ENCODE measurements around the gene FTSJ3.
"Not testable (repeated sequence)": the region's sequence is repeated elsewhere in the genome, so short reads cannot be mapped to it uniquely, and the experiment has no call there.

Gene FTSJ3, protein sequence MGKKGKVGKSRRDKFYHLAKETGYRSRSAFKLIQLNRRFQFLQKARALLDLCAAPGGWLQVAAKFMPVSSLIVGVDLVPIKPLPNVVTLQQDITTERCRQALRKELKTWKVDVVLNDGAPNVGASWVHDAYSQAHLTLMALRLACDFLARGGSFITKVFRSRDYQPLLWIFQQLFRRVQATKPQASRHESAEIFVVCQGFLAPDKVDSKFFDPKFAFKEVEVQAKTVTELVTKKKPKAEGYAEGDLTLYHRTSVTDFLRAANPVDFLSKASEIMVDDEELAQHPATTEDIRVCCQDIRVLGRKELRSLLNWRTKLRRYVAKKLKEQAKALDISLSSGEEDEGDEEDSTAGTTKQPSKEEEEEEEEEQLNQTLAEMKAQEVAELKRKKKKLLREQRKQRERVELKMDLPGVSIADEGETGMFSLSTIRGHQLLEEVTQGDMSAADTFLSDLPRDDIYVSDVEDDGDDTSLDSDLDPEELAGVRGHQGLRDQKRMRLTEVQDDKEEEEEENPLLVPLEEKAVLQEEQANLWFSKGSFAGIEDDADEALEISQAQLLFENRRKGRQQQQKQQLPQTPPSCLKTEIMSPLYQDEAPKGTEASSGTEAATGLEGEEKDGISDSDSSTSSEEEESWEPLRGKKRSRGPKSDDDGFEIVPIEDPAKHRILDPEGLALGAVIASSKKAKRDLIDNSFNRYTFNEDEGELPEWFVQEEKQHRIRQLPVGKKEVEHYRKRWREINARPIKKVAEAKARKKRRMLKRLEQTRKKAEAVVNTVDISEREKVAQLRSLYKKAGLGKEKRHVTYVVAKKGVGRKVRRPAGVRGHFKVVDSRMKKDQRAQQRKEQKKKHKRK

DNA sequence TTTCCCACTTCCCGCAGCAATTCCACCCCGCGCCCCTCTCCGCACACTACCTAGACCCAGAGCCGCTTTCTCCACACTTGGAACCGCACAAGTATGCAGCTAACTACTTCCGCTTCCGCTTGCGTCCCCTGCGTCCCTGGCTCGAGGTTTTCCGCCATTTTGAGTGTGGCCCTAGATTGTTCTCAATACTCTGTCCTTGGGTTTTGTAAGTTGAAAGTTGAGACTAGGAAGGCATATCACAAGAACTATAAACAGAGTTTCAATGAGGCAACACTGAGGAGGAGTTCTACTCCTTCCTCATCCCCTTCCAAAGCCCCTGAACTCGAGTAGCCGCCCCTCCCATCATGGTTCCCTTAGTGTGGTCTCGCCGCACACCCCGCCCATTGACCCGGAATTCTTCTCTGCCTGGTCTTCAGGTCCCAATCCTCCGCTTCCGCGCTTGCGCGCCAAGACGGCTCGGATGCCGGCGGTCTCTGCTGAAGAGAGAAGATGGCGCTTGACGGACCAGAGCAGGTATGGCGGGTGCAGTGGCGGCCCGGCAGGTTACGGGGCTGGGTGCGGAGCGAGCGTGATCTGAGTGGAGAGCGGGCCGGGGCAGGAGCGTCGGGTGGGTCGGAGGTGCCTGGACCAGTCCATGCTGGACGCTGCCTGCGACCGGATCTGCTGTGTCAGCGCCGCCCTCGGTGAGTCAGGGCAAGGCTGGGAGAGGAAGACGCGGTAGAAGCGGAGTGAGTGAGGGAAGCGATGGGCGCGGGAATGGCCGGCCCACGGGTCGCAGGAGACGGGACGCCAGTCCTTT, at the start of gene FTSJ3, which contains the start of gene PSMC5:
Gene FTSJ3 (minus strand): TSS at position 662 of the 799 bp plus-strand sequence. CDS start 761 bp downstream, outside the sequence.
Gene PSMC5 (plus strand): TSS at position 430 of the 799 bp plus-strand sequence. CDS start 60 bp downstream, at position 490.
- FAIRE-seq = peak; percentile 88

GRCh38 chr17:63874693-63875092, 47.2 kb upstream of the FTSJ3 start:
- FAIRE-seq = not testable (repeated sequence)

GRCh38 chr17:63874061-63874626, 46.7 kb upstream of the FTSJ3 start:
- FAIRE-seq = not testable (repeated sequence)

GRCh38 chr17:63873577-63873976, 46.1 kb upstream of the FTSJ3 start, which contains the start of gene CSH2:
TSS of gene CSH2 (minus strand) at chr17:63873677. CDS start at chr17:63873614, 63 bp downstream.
- not testable (repeated sequence) for FAIRE-seq

GRCh38 chr17:63871646-63872365, 44.3 kb upstream of the FTSJ3 start:
- FAIRE-seq = not testable (repeated sequence)

DNA sequence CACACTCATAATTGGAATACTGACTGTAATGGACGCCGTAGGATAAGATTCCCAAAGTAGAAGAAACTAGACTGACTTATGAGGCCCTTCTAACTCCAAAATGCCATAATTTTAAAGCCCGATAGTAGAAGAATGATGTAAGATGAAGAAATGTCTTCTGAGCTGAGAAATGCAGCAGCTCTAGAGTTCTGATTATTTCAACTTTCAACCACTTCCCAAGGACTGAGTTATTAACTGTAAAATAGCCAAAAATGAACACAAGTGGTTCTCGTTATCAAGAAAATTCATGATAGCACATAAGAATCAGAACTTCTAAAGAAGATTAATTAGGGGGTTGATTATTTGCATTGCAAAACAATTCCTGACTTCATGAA, 42.8 kb upstream of the FTSJ3 start:
- FAIRE-seq = not testable (repeated sequence)

GRCh38 chr17:63869491-63870291, 42.2 kb upstream of the FTSJ3 start:
- FAIRE-seq = not testable (repeated sequence)

- not testable (repeated sequence) for FAIRE-seq
Measured at GRCh38 chr17:63866625-63867024, 39.2 kb upstream of the FTSJ3 start.

GRCh38 chr17:63859257-63859656, 31.8 kb upstream of the FTSJ3 start:
- no peak for FAIRE-seq

DNA sequence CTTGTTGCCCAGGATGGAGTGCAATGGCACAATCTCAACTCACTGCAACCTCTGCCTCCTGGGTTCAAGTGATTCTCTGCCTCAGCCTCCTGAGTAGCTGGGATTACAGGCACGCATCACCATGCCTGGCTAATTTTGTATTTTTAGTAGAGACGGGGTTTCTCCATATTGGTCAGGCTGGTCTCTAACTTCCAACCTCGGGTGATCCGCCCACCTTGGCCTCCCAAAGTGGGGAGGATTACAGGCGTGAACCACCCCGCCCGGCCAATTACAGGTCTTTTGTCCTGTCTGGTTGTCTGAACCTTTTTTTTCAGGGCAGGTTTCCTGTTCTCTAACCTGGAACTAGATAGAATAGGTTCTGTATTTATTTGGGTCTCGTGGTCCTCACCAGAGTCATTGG, 29.0 kb upstream of the FTSJ3 start:
- not testable (repeated sequence) for FAIRE-seq

DNA sequence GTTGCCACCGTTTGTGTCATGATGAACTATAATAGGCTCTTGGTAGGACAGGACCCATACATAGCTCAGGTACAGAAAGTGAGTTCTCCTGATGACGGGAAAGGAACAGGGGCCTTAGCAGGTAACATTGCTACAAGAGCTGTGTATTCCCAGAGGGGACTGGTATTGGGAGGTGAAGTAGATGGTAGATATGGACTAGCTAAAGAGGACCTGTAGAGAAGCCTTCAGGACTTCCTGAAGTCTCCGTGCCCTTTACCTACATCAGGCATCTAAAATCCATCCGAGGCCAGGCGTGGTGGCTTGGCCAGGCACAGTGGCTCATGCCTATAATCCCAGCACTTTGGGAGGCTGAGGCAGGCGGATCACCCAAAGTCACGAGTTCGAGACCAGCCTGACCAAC, 27.7 kb upstream of the FTSJ3 start:
- FAIRE-seq = no peak

GRCh38 chr17:63854709-63855108, 27.2 kb upstream of the FTSJ3 start:
- no peak for FAIRE-seq

- FAIRE-seq = no peak
Measured at GRCh38 chr17:63853260-63853659, 25.8 kb upstream of the FTSJ3 start.

- FAIRE-seq = no peak
Measured at GRCh38 chr17:63850401-63850800, 22.9 kb upstream of the FTSJ3 start.

DNA sequence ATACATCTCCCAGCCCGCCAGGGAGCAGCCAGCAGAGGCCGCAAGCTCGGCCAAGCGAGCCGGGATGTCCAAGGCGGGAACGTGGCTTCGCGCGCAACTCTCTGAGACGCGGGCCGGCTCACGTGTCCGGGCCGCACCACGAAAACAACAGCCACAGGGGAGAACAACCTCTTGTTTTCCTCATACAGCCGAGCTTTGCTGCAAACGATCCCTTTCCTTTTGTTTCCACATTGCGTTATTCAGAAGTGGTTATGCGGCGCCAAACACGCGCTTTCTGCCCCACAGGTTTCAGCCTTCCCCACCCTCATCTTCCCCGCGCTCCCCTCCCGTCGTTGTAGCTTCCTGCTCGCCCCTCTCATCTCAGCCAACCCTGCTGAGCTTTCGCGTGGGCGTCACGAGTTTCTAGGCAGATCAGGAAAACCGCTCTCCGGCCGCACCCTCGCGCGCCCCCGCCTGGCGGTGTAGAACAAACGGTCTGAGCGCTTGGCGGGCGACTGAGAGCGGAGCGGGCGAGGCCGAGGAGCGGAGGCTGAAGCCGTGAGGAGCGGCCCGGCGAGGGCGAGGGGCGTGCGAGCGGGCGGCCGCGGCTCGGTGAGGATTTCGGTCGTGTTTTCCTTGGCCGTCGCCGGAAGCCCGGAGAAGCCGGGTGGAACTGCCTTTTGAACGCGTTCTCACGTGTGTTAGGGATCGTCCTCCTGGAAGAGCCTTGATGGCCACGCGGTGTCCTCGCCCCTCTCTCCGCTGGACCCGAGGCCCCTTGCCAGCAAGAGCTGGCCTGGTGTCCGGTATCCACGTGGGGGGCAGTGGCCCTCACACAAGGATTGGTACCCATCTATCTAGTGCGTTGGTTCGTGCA, 21.6 kb upstream of the FTSJ3 start:
- FAIRE-seq = no peak

DNA sequence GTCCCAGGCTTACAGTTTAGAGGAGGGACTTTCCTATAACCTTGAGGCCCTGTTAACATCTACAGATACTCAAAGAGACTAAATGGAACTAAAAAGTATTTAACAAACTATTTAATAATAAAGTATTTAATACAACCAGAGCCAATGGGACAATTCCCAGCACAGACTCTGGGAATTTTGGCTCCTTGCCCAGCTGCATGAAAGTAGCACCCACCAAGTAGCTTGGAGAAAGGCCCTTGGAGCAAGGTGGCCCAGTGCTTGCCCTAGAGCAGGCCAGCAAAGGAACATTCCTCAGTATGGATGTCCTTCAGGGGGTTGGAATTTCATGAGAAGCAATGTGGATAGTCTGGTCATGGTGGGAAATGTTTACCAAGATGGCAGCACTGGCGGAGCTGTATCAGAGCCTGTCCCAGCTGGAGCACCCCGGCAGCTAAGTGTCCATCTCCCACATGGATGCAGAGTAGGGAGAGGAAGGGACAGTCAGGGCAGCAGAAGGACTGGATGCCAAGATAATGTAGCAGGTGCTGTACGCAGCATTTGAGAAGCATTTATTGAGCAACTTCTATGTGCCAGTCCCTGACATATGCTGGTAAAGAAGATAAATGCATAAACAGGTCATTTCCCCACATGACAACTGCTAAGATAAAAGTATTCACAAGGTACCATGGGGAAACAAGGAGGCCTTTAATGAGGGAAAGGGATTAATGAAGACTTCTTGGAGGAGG, 20.2 kb upstream of the FTSJ3 start:
- FAIRE-seq = no peak

- no peak for FAIRE-seq
Measured at GRCh38 chr17:63845509-63845908, 18.0 kb upstream of the FTSJ3 start.

DNA sequence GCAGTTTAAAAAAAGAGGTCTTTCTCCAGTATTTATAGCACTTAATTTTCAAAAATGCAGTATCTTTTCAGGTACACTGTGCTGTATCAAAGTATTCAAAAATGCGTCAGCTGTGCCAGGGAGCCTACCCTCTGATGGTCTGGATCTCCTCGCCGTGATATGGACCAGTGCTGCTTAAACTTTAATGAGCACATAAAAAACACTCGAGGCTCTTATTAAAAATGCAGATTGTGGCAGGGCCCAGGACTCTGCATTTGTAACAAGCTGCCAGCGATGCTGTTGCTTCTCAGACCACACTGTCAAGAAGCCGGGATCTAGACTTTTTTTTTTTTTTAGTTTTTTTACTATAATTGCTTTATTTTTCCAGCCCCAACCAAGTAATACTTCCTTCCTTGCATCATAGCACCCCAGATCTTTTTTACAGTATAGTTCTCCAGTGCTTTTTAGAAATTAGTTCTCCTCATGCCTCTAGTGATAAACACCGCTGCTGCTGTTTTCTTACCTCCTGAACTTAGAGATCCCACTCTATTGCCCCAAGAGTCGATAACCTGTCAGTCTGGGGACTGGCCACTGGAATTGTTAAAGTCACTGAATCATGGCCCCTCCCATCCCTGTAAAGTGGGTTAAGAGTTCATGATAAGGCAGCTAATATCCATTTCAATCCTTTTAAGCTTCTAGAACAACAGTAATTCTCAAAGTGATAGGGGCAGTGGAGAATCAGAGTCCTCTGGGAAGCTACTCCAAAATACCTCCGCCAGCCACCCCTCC, 16.6 kb upstream of the FTSJ3 start:
- no peak for FAIRE-seq

Data from G401.6 (cell line).